Endothelial cell of umbilical vein (primary cell): Measurements from ENCODE around the gene TERT. TPM values are rescaled to one million over a fixed set of nuclear protein-coding genes. Genes with fewer than 3 reads are reported as not detected.

Experiments
- BruUV-seq: library from RNA; stranded (reverse); fragments of 400-500 nt; replicated peaks from 2 replicates; lab custom pipeline; 2021; lab: Mats Ljungman, UMichigan
- CTCF ChIA-PET: fragments of 300-600, 350-600 bp; sonication (Branson Sonifier 250); formaldehyde crosslinking; loops from one replicate; lab custom pipeline; 2021; ENCODE audit warnings: antibody characterized with exemption, inconsistent platforms; lab: Charles Lee
- POLR2A ChIA-PET: fragments of 300-600, 350-600 bp; sonication (Branson Sonifier 250); formaldehyde crosslinking; loops from one replicate; lab custom pipeline; 2021; ENCODE audit warnings: antibody characterized with exemption, inconsistent platforms; lab: Charles Lee
- DNase-seq: peaks from one replicate; pipeline ENCODE4 v3.0.0-alpha.2; 2011; ENCODE audit warnings: low read depth, low spot score
- FAIRE-seq: peaks from 2 replicates; lab custom pipeline; 2011; peaks lifted over from hg19 to GRCh38; lab: Jason Lieb, UNC
- H2AFZ ChIP-seq: 2 replicates; pipeline ENCODE4 v1.6.0; 2012; ENCODE audit warnings: low read depth, low read length, control low read depth, inconsistent platforms
- H3K27ac ChIP-seq: 2 replicates; pipeline ENCODE4 v1.5.1; 2011; ENCODE audit warnings: low read depth, mild to moderate bottlenecking, control low read depth, low read length, moderate library complexity; ENCODE audit not compliant: insufficient read depth
- H3K27me3 ChIP-seq, 2 experiments: 2 replicates each; pipeline versions ENCODE4 v1.6.0 to v1.6.1; 2011; ENCODE audit warnings: low read length in 2 of 2, mixed read lengths in 1 of 2; ENCODE audit not compliant: control insufficient read depth in 2 of 2, insufficient read depth in 2 of 2
- H3K36me3 ChIP-seq, 2 experiments: 2 replicates in 1 of 2; 3 replicates in 1 of 2; pipeline ENCODE4 v1.5.1; 2011; ENCODE audit warnings: low read length in 2 of 2, mild to moderate bottlenecking in 1 of 2, moderate library complexity in 1 of 2; ENCODE audit not compliant: control insufficient read depth in 2 of 2, insufficient read depth in 2 of 2; ENCODE audit errors: extremely low read depth in 1 of 2
- H3K4me1 ChIP-seq: 3 replicates; pipeline ENCODE4 v1.5.1; 2011; ENCODE audit warnings: mild to moderate bottlenecking, low read length; ENCODE audit not compliant: control insufficient read depth, insufficient read depth; ENCODE audit errors: extremely low read depth
- H3K4me2 ChIP-seq: 2 replicates; pipeline ENCODE4 v1.6.1; 2011; ENCODE audit warnings: low read length, control low read depth, mixed read lengths; ENCODE audit not compliant: insufficient read depth
- H3K4me3 ChIP-seq, 3 experiments: fragments of 200-600 bp in 1 of 3; sonication (generic), shearing (Covaris generic) in 1 of 3; replicated peaks in 1 of 3; 2 replicates each; pipeline ENCODE4 v1.5.1; 2011 to 2016; ENCODE audit warnings: control low read depth in 3 of 3, low read length in 3 of 3, mild to moderate bottlenecking in 2 of 3, inconsistent platforms in 1 of 3, low read depth in 1 of 3, moderate library complexity in 1 of 3; ENCODE audit not compliant: insufficient read depth in 1 of 3
- H3K79me2 ChIP-seq: 2 replicates; pipeline ENCODE4 v1.6.0; 2012; ENCODE audit warnings: low read length, inconsistent platforms; ENCODE audit not compliant: control insufficient read depth, insufficient read depth
- H3K9ac ChIP-seq: replicated peaks from 2 replicates; pipeline ENCODE3; 2011; ENCODE audit warnings: low read length, control low read depth; ENCODE audit not compliant: insufficient read depth; ENCODE audit errors: extremely low read depth
- H3K9me1 ChIP-seq: replicated peaks from 3 replicates; pipeline ENCODE4 v1.6.0; 2011; ENCODE audit warnings: mild to moderate bottlenecking, low read length; ENCODE audit not compliant: control insufficient read depth, insufficient read depth; ENCODE audit errors: extremely low read depth
- H3K9me3 ChIP-seq: replicated peaks from 2 replicates; pipeline ENCODE4 v1.5.1; 2012; ENCODE audit warnings: low read length, inconsistent platforms; ENCODE audit not compliant: control insufficient read depth, insufficient read depth
- H4K20me1 ChIP-seq: replicated peaks from 2 replicates; pipeline ENCODE3; 2011; ENCODE audit warnings: mild to moderate bottlenecking, low read length; ENCODE audit not compliant: control insufficient read depth, insufficient read depth; ENCODE audit errors: extremely low read depth
- CTCF ChIP-seq, 2 donors: IDR thresholded peaks; 1 replicate in 1 of 2; 2 replicates in 1 of 2; pipeline ENCODE4 v1.5.1; 2011; ENCODE audit warnings: low read length in 2 of 2, mild to moderate bottlenecking in 2 of 2, moderate library complexity in 2 of 2, control low read depth in 1 of 2, inconsistent platforms in 1 of 2, low read depth in 1 of 2; ENCODE audit not compliant: insufficient read depth in 1 of 2; ENCODE audit errors: extremely low read depth in 1 of 2
- GATA2 ChIP-seq: IDR thresholded peaks from 2 replicates; pipeline ENCODE4 v1.7.0; 2011; ENCODE audit warnings: low read depth, mild to moderate bottlenecking, moderate library complexity, mixed read lengths, low read length; ENCODE audit not compliant: insufficient read length, insufficient read depth
- JUN ChIP-seq: IDR thresholded peaks from 2 replicates; pipeline ENCODE4 v1.6.1; 2011; ENCODE audit warnings: borderline replicate concordance, low read depth; ENCODE audit not compliant: insufficient read length, insufficient read depth
- MAX ChIP-seq: IDR thresholded peaks from 2 replicates; pipeline ENCODE4 v1.6.1; 2011; ENCODE audit not compliant: insufficient read depth, insufficient read length
- MYC ChIP-seq: IDR thresholded peaks from one replicate; pipeline ENCODE4 v1.6.1; 2011; ENCODE audit warnings: mild to moderate bottlenecking, low read depth, low read length
- POLR2A ChIP-seq: IDR thresholded peaks from 2 replicates; pipeline ENCODE4 v1.6.1; 2012; ENCODE audit warnings: low read depth, mild to moderate bottlenecking, control low read depth, low read length
- dilution Hi-C: fragments of 300-500 bp; cut with MboI; formaldehyde crosslinking; loops from one replicate; pipeline ENCODE4 v1.15.0; 2019; ENCODE audit warnings: low sequenced_read_pairs; ENCODE audit not compliant: extremely low pct_ligation_motif_present
- intact Hi-C: fragments of 100-400 bp; cut with micrococcal nuclease; formaldehyde crosslinking; loops from one replicate; pipeline ENCODE4 v1.10.0; 2022
- polyA plus RNA-seq, 4 experiments: library from polyadenylated mRNA; depleted of rRNA in 3 of 4; stranded (reverse) in 3 of 4; unstranded in 1 of 4; fragments of >200 nt; gene quantifications; 2 replicates each; pipeline versions ENCODE4 v1.2.1 to v1.2.3, GENCODE V29; 2011 to 2012; ENCODE audit warnings: missing spikeins in 1 of 4
- total RNA-seq: library from RNA; stranded (reverse); gene quantifications from 2 replicates; pipeline ENCODE4 v1.2.3, GENCODE V29; 2021

The TERT gene
- total and polyA plus RNA-seq, 2 donors (not counting 3 experiments of a cell fraction or from before 2014, with no cell fraction given): 0.04 TPM; not detected in 1

GRCh38 chr5:1226231-1226630 lies 68.6 kb downstream of the TERT start:
- no peaks in the 10 kb centered on the region for H3K79me2 ChIP-seq
- ChIA-PET CTCF (no interaction called here), POLR2A (no interaction called here)
- TF ChIP-seq GATA2: no peak
- TF ChIP-seq CTCF (IDR thresholded peaks at IDR 0.05; ENCODE audit: extremely low read depth in 1 of 2, insufficient read depth in 1 of 2, low read depth in 1 of 2, low read length in 2 of 2): no peak
- no peak for TF ChIP-seq MAX
- no peak for TF ChIP-seq JUN
- TF ChIP-seq POLR2A: no peak
- H3K27ac ChIP-seq: no peak overlapping the region
- no peaks in the 10 kb centered on the region for H4K20me1 ChIP-seq
- dilution Hi-C loops: no loop called here
- no peak overlapping the region for H3K4me3 ChIP-seq
- H2AFZ ChIP-seq: no peak overlapping the region
- no peaks in the 10 kb centered on the region for H3K9me3 ChIP-seq
- DNase-seq (no peak), FAIRE-seq (no peak)
- H3K27me3 ChIP-seq: peaks cover 0 to 2% of the 10 kb centered on the region in 2 experiments
- H3K9ac ChIP-seq: no peak overlapping the region
- no peak overlapping the region for H3K4me2 ChIP-seq
- no peaks in the 10 kb centered on the region for H3K4me1 ChIP-seq
- intact Hi-C loops: no loop called here
- no TSS peak for BruUV-seq
- H3K9me1 ChIP-seq: no peaks in the 10 kb centered on the region
- no peaks in the 10 kb centered on the region for H3K36me3 ChIP-seq

GRCh38 chr5:1225081-1225480 lies 69.8 kb downstream of the TERT start, which contains the start of gene SLC6A18:
TSS of gene SLC6A18 (plus strand) at chr5:1225381. CDS start at chr5:1225478, 97 bp downstream.
- ChIA-PET CTCF (no interaction called here), POLR2A (no interaction called here)
- DNase-seq (no peak), FAIRE-seq (no peak)
- no peaks in the 10 kb centered on the region for H3K9me1 ChIP-seq
- no peaks in the 10 kb centered on the region for H3K4me1 ChIP-seq
- peaks cover 0 to 2% of the 10 kb centered on the region in 2 experiments for H3K27me3 ChIP-seq
- no peaks in the 10 kb centered on the region for H4K20me1 ChIP-seq
- H3K36me3 ChIP-seq: no peaks in the 10 kb centered on the region
- no peak within 1 kb of the TSS for H3K9ac ChIP-seq
- no peak for TF ChIP-seq MYC
- no peak within 1 kb of the TSS for H2AFZ ChIP-seq
- intact Hi-C loops: no loop called here
- no peaks in the 10 kb centered on the region for H3K79me2 ChIP-seq
- no peak within 1 kb of the TSS for H3K4me2 ChIP-seq
- dilution Hi-C loops: no loop called here
- H3K4me3 ChIP-seq: no peak within 1 kb of the TSS
- H3K9me3 ChIP-seq: no peaks in the 10 kb centered on the region
- BruUV-seq: no TSS peak
- no peak within 1 kb of the TSS for H3K27ac ChIP-seq
